HG03571 (cell line): ENCODE data around the gene SIGLEC12.
"Not testable (repeated sequence)": the region's sequence is repeated elsewhere in the genome, so short reads cannot be mapped to it uniquely, and the experiment has no call there.

Source experiments
- ATAC-seq: cut with Tn5 transposase; IDR thresholded peaks from one replicate; pipeline ENCODE4 v1.9.1; 2021; ENCODE audit not compliant: unreplicated experiment

The SIGLEC12 gene

DNA sequence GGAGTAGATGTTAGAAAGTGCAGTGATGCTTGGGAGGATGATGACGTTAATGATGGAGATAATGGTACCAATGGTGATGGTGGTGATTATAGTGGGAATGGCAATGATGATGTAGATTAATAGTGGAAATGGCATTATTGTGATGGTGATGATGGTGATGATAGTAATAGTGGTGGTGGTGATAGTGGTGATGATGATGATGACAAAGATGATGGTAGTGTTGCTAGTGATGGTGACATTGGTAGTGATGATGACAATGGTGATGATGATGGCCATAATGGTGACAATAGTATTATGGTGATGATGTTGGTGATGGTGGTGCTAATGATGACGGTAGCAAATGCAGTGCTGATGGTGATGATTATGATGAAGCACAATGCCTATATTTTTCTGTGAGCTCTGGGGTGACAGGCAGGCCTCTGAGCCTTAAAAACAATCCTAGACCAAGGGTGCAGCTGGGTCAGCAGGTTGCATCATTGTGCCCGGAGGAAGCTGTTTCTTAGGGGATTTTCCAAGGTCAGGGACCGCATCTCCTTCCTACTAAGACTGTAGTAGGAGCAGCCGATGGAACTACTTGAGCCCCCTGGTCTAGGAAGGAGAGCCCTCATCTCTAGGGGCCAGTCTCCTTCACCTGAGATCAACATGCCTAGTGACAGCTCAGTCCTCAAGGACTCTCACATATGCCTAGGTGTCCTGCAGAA is 15.5 kb downstream of the SIGLEC12 start:
- no peak for ATAC-seq

DNA sequence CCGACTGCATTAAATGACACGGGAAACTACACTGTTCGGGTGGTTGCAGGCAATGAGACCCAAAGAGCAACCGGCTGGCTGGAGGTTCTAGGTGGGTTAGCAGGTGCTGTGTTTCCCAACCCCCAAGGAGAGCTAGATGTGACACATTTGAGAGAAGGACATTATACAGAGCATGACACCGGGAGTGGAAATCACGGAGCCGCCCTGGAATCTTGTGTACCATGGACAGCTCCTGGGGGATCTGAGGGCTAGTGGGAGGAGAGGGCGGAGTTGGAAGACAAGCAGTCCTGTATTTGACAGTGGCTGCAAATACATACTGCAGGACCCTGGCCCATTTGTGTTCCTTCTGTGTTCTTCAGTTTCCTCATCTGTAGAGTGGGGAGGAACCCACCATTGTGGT is 21.0 kb downstream of the SIGLEC12 start:
- ATAC-seq, result no peak

DNA sequence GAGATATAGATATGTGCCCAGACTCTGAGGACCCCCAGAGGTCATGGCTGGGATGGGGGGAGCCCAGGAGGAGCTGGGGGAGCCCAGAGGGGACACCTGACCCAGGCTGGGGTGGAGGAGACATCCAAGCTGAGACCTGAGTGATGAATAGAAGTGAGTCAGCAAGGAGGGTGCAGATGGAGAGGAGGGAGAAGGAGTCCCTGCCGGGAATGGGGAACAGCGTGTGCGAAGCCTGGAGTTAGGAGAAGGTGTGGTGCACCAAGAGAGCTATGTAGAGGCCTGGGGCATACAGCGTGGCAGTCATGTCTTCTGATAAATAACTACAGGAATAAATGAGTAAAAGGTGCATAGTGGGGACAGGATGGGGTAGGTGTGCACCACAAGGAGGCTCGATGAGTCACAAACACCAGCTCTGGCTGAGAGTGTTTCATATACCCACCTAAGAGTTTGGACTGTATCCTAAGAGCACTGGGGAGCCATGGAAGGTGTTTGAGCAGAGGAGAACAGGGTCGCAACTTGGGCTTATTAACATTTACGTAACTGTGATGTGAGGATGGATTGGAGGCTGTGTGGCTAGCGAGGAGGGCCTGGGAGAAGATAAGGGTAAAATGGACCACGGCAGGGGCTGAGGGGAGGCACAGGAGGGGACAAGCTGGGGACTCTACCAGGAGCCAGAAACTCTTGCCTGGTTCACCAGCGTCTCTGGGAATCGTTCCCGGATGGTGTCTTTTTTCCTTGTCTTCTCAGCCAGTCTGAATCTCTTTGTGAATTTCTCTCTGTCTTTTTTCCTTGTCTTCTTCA is 21.9 kb downstream of the SIGLEC12 start:
- no peak for ATAC-seq

DNA sequence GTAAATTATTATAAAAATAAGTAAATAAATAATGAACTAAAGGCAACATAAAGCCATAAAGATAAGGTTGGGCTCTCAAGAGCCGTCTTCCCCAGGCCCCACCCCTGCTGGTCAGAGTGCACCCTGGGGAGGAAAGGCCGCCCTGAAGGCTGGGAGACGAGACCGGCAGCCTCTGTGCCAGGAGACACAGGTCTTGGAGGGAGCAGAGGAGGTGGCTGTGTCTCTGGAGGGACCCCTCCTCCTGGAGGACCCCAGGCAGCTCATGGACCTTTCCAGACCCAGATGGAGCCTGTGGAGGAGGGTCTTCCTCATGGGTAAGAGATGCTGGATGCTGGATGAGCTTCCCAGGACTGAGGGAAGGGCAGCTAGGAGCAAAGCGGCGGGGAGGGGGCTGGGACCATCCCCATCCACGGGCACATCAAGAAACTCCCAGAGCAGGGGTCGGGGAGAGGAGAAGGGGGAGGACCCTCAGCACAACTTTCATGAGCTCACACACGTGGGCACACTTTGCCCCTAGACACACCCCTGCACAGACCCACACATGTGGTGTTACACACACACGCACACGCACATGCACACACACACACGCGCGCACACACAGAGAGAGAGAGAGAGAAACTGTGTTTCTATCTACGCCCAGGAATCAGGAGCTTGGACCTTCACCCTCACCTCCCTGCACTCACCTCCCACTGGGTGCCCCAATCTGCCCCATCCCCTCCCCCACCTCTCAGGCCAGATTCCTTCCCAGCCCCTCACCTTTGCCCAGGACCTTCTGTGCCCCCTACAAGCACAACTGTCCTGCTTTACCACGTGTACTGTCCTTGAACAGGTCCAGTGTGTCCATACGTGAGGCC is 23.0 kb downstream of the SIGLEC12 start, which contains the start of gene CEACAM18:
TSS of gene CEACAM18 (plus strand) at position 159 of the 854 bp plus-strand sequence.
- ATAC-seq, result no peak

DNA sequence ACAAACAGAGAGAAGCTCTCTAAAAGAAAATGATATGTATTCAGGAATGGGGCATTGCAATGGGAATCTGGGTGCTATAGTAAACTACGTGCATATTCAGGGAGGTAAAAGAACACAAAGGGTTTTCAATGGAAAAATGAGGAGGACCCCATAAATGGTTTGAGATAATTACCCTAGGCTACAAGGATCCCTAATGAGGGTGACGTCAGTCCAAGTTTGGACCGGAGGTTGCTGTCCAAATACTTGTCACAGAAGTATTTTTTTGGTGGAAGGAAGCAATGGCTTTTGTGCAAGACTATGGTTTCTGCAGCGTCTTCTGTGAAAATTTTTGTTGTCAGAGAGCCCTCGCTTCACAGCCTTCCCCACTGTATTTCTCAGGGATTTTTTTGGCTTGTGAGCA is 24.3 kb downstream of the SIGLEC12 start:
- no peak for ATAC-seq

DNA sequence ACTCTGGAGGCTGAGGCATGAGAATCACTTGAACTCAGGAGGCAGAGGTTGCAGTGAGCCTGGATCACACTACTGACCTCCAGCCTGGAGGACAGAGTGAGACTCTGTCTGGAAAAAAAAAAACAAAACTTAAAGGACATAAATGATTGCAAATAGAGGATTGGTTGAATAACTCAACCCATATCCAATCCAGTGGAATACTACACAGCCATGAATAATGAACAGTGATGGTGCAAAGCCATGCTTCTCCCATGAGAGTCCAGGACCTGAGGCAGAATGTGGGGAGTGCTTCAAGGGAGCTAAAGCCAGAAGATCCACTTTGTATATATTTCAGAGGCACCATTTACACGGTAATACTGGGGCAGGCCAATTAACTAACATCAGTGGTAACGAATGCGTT is 25.4 kb downstream of the SIGLEC12 start:
- ATAC-seq, result no peak

DNA sequence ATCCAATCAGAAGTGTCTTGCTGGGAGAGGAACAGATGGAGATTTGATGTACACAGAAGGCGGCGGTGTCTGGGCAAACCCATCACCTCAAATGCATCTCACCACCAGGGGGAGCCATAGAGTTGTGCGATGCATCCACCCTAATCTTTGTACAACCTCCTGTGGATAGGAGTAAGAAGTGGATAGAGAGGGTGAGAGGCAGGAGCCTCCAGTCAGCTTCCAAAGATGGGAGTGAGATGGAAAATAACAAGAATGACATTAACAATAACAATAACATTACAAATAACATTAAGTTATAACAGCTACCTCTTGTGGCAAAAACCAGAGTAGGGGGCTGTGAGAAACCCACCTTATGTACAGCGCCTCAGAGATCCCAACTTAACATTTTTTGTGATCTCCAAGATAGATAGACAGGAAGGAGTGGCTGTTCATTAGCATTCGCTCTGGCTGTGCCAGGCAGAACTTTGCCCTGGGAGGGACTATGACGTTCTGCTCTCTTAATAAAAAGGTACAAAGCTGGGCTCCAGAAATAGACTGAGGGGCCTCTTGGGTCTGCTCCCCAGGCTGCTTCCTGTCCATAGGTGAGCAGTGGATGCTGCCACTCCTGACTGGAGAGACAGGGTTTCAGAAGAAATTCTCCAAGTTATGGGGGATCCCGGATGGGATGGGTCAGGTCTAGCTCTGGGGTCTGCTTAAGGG is 28.4 kb downstream of the SIGLEC12 start:
- no peak for ATAC-seq

DNA sequence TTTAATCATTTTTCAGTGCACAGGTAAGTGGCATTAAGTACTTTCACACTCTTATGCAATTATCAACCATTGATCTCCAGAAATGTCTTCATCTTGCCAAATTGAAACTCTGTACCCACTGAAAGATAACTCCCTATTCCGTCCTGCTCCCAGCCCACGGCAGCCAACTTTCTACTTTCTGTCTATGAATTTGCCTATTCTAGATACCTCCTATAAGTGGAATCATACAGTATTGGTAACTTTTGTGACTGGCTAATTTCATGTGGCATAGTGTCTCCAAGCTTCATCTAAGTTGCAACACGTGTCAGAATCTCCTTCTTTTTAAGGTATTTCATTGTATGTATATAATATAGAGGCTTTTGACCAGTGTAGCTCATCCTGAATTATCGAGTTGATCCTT is 29.0 kb downstream of the SIGLEC12 start:
- no peak for ATAC-seq

DNA sequence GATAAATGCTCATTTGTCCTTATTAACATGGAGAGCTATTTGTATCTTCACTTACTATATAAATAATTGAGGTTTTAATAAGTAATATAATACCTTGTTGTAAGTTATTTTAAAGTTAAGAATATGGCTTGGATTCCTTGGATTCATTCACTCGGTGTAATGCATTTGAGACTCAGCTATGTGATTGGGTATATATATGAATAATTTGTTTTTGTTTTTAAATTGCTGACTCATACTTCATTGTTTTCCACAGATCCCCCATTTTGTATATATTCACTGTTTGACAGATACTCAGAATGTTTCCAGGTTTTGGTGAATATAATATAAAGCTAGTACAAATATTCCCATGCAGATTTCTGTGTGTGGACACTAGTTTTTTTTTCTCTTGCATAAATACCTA is 30.1 kb downstream of the SIGLEC12 start:
- ATAC-seq, result no peak

DNA sequence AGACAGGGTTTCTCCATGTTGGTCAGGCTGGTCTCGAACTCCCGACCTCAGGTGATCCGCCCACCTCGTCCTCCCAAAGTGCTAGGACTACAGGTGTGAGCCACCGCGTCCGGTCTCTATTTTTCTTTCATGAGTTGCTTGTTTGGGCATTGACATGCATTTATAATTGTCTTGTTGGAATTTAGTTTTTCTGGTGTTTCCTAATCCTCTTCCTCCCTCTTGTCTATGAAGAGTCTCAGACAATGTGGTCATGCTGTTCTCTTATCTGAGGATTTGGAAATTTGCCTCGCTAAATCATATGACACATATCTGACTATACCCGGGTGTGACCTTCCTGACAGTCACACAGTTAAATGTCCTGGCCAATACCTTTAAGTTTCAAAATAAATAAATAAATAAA is 30.6 kb downstream of the SIGLEC12 start:
- no peak for ATAC-seq

DNA sequence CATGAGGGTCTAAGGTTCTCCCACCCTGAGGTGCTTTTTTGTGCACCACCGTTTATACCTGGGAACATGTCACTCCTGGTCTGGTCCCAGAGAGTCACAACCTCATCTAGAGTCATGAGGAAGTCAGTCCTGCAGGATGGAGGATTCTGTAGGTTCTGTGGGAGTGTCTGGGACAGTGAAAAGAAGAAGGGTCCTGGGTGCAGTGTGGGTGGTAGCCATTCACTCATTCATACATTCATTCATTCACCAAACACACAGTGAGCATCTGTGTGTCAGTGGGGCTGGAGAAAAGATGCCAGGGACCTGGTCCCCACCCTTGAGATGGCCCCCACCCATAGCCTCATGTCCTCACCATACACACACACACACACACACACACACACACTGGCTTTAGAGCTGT is 32.0 kb downstream of the SIGLEC12 start:
- ATAC-seq, result no peak

DNA sequence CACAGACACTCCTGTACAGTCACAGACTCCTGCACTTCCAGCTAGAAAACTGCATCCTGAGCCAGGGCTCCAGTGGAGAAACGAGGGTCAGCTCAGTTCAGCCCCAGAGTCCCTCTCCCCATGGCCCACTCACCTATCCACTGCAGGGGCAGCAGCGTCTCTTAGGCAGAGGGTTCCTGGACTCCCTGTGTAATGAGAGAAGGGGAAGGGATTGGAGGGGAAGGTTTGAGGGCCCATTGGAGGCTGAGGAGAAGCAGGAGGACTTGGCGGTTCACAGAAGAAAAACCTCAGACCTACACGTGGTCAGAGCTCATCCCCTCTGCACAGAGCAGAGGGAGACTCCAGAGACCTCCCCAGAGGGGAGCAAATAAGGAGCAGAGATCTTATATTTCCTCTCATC is 32.4 kb downstream of the SIGLEC12 start:
- ATAC-seq, result no peak

DNA sequence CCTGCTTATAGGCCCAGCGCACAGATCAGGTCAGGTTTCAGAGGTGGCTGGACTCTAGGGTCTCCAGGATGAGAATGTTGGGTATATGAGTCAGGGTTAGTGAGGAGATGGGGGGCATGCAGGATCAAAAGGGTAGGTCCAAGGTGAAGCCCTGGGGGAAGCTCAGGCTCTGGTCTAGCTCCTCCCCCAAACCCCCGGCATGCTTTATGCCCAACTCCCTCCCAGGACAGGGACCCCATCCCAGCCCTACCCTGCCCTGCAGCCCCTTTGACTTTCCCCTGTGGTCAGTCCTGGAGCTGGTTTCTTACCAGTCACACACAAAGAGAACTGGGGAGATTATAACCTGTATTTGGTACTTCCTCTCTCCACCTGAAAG is 33.1 kb downstream of the SIGLEC12 start:
- no peak for ATAC-seq

DNA sequence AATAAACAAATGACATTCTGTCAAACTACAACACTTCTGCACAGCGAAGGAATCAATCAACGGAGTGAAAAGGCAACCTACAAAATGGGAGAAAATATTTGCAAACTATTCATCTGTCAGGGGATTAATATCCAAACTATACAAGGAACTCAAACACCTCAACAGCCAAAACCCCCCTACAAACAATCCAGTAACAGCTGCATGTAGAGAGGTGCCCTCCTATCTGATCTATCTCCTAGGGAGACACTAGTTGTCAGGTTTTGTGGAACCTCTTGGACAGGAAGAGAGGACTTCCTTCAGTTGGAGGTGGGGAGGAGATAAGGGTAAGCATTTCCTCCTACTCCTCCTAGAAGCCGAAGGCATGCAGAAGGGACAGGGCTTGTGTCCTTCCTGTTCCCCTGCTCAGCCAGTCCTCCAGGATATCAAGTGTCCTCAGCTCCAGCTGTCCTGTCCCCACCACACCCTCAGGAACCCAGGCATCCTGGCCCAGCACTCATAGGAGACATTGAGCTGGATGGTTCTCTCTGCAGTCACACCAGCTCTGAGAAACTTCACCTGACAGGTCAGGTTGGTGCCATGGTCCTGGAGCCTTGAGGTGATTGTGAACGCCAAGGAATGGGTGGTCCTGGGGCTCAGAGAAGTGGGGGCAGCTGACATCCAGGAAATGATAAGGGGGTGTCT is 33.6 kb downstream of the SIGLEC12 start:
- ATAC-seq, result no peak

DNA sequence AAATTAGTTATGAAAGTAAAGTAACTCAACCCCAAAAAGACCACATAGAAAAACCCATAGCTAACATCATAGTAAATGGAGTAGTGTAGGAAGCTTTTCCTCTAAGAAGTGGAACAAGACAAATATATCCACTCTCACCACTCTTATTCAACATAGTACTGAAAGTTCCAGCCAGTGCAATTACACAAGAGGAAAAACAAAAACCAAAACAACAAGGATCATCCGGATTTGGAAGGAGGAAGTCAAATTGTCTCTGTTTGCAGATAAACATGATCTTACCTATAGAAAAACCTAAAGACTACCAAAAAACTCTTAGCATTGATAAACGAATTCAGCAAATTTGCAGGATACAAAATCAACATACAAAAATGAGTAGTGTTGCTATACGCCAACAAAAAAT is 34.9 kb downstream of the SIGLEC12 start:
- ATAC-seq, result no peak

DNA sequence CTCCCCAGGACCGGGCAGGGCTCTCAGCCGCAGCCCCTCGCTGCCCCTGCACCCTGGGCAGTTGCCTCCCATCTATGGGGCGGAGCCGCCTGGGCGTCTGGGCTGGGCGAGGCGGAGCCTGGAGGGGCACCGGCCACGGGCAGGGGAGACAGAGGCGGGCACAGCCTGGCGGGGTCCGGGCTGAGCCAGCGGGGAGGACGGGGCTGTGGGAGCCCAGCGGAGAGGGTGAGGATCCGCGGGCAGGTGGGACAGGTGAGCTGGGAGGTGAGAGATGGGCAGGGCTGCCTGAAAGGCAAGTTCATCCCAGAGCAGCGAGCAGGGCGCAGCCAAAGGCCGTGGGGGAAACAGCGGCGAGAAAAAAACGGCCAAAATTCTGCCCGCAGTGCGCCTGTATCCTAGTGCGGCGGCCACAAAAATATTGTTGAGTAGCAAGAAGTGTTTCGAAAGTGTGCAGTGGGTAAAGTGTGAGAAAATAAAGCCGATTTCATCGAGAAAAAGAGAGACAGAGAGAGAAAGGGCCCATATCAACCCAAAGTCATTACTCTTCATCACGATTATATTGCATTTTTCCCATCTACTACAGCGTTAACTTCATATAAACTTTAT is 37.5 kb downstream of the SIGLEC12 start:
- not testable (repeated sequence) for ATAC-seq

DNA sequence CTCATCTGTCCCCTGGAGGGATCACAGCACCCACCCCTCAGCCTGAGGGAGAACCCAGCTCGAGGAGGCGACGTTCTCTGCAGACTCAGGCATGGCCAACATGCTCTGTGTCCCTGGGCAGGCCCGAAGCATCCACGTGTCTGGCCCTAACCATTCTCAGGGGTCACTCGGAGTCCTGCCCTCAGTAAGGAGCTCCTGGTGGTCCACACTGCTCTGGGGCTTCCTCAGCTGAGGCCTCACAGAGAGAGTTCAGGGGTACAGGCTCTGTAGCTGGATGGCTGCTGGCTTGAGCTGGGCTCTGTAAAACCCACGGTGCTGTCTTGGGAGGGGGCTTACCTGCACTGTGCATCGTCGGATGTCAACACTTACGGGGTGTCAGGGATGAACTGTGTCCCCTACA is 38.9 kb downstream of the SIGLEC12 start:
- ATAC-seq, result no peak

DNA sequence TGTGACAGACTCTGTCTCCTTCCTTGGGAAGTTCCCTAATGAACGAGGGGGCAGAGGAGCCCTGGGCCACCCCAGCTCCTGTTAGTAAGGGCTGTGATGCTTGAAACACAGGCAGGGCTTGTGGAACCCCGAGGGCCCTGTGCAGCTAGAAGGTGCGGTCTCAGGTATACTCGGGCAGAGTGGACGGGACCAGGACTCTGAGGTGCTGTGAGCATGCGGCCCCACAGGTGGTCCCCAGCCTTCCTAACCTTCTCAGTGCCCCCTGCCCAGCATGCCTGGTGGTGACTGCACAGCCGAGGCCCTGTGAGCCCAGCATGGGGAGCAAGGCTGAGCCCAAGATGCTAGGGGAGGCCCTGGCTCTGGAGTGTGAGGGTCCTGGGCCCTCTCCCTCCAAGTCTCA is 39.3 kb downstream of the SIGLEC12 start:
- ATAC-seq, result no peak

DNA sequence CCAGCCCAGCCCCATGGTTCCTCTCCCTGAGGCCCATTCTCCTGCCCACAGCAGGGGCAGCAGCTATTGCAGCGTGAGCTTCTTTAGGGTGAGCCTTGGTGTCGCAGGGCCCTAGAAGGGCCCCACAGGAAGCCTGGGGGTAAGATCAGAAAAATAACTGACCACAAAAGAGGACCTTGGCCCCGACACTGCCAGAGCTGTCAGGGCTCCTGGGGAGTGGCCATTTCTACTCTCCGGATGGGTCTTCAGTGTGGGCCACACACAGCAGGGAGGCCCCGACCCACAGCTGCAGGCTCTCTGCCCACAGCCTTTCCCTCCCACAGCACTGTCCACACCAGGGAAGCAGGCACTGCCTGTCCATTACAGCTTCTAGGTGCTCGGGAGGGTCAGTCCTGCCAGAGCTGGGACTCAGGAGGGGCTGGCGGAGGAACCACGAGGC is 39.9 kb downstream of the SIGLEC12 start:
- ATAC-seq, result no peak
